ENCODE results near the gene CACNA2D3.

DNA sequence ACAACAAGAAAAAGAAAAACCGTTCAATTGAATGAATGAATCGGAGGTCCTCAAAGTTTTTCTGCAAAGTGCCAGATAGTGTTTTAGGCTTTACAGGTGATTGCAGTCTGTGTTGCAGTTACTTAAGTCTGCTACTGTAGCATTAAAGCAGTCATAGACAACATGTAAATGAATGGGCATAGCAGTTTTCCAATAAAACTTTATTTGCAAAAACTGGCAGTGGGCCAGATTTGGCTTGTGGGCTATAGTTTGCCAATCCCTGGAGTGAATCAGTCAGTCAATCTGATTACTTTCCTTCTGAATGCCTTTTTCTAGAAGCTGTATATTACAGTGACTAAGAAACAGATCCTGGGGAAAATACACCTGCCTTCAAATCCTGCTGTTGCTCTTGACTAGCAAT, 562.9 kb downstream of the CACNA2D3 start:
- TF ChIP-seq GATA2 (IDR thresholded peaks at IDR 0.05; ENCODE audit: low read depth, low read length) (no peak), GATA3 (IDR thresholded peaks at IDR 0.05; ENCODE audit: low read depth, low read length) (no peak)
